ENCODE measurements around the gene B9D2.

GRCh38 chr19:41403181-41403970 is 39.4 kb upstream of the B9D2 start:
- TF ChIP-seq POLR2A (IDR thresholded peaks at IDR 0.05): no peak
- no peak for TF ChIP-seq CTCF (IDR thresholded peaks at IDR 0.05 in 8 of 11, conservative IDR thresholded peaks at IDR 0.05 in 3 of 11)

Data from spleen (tissue), 7 donors.